HepG2 (cell line): Measurements from ENCODE around the gene C1S. TPM values are rescaled to one million over a fixed set of nuclear protein-coding genes. Genes with fewer than 3 reads are reported as not detected.

ENCODE experiments used
- ATF4 ChIP-seq, 2 experiments: fragments of 450-650 bp in 1 of 2; sonication (generic) in 1 of 2; formaldehyde crosslinking; IDR thresholded peaks; 2 replicates each; pipeline versions ENCODE4 v1.5.0 to v1.8.0; 2020 to 2022; ENCODE audit warnings: mild to moderate bottlenecking in 1 of 2, missing genetic modification reagents in 1 of 2
- ONECUT2 ChIP-seq: sonication (generic); formaldehyde crosslinking; IDR thresholded peaks from 2 replicates; pipeline ENCODE4 v1.4.0; 2020; ENCODE audit warnings: missing genetic modification reagents
- RERE ChIP-seq: IDR thresholded peaks from 2 replicates; pipeline ENCODE4 v1.6.1; 2016; ENCODE audit warnings: low read depth, missing genetic modification reagents, missing compliant biosample characterization
- SALL1 ChIP-seq: sonication (generic); formaldehyde crosslinking; IDR thresholded peaks from 2 replicates; pipeline ENCODE4 v1.8.0; 2022; ENCODE audit warnings: mild to moderate bottlenecking, missing genetic modification reagents
- SMYD3 ChIP-seq: sonication (generic); formaldehyde crosslinking; IDR thresholded peaks from 2 replicates; pipeline ENCODE4 v1.8.1; 2023; ENCODE audit warnings: mild to moderate bottlenecking, missing genetic modification reagents
- TAF1 ChIP-seq: sonication (generic); formaldehyde crosslinking; IDR thresholded peaks from 2 replicates; pipeline ENCODE4 v1.4.0; 2020; ENCODE audit warnings: missing genetic modification reagents
- ZBTB39 ChIP-seq: sonication (generic); formaldehyde crosslinking; IDR thresholded peaks from 2 replicates; pipeline ENCODE4 v1.5.0; 2020; ENCODE audit warnings: missing genetic modification reagents
- ZBTB4 ChIP-seq: sonication (generic); formaldehyde crosslinking; IDR thresholded peaks from 2 replicates; pipeline ENCODE4 v1.4.0; 2020; ENCODE audit warnings: missing genetic modification reagents, mild to moderate bottlenecking, borderline replicate concordance
- ZNF383 ChIP-seq: sonication (generic); formaldehyde crosslinking; IDR thresholded peaks from 2 replicates; pipeline ENCODE4 v1.4.0; 2020; ENCODE audit warnings: missing genetic modification reagents, mild to moderate bottlenecking, borderline replicate concordance
- polyA plus RNA-seq, 8 experiments: library from polyadenylated mRNA; depleted of rRNA in 3 of 8; stranded (reverse) in 7 of 8; unstranded in 1 of 8; fragments of >200 nt; fragmentation: Illumina TruSeq in 4 of 8; extraction: Trizol in 4 of 8; gene quantifications; 2 replicates each; pipeline versions ENCODE4 v1.2.1 to v1.2.3, GENCODE V29; 2011 to 2016; ENCODE audit warnings: low read depth in 4 of 8, missing spikeins in 1 of 8, mixed read lengths in 1 of 8; ENCODE audit not compliant: insufficient read depth in 1 of 8
- total RNA-seq, 5 experiments: library from RNA; depleted of rRNA; stranded (reverse); fragments of >200 nt; fragmentation: Illumina TruSeq; extraction: Trizol; gene quantifications; 2 replicates each; pipeline ENCODE4 v1.2.3, GENCODE V29; 2016; ENCODE audit warnings: low read depth in 1 of 5

C1S gene
- total and polyA plus RNA-seq, 2 of the 13 experiments (the other 11 are each of a cell fraction or from before 2014, with no cell fraction given) = 14.5 to 18.2 TPM

GRCh38 chr12:7091171-7091570, 30.7 kb downstream of the C1S start (continued):
- TF ChIP-seq ZBTB4 (CRISPR knock-in tag) (no peak), ZBTB39 (CRISPR knock-in tag) (no peak), ATF4 (CRISPR knock-in tag; IDR thresholded peaks at IDR 0.05) (no peak), SMYD3 (CRISPR knock-in tag) (no peak), SALL1 (no peak), ONECUT2 (CRISPR knock-in tag) (no peak), TAF1 (CRISPR knock-in tag) (no peak), RERE (no peak), ZNF383 (no peak)
